Left hindlimb (tissue), 1 donor: ENCODE data around the gene VSIG1.

Experiments used
- DNase-seq: peaks from one replicate; pipeline ENCODE4 v3.0.0-alpha.2; 2018

VSIG1 gene

GRCh38 chrX:108068121-108068520 lies 23.3 kb downstream of the VSIG1 start:
- DNase-seq, result no peak

DNA sequence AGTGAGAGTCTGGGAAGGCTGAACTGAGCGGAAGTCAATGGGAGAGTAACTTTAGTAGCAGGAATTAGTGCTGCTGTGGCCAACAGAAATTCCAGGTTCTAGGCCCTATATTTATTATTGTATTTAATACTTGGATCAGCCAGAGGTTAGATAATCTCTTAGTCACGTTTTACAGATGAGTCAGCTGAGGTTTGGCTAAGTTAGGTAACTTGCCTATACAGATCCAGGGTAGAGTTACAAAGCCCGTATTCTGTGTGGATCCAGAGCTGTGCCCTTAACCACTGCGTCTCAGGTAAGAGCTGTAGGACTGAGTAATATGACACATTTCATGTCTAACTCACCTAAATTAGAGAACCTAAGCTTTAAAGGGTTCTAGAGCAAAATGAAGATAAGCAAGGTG lies 26.0 kb downstream of the VSIG1 start:
- DNase-seq, result no peak

DNA sequence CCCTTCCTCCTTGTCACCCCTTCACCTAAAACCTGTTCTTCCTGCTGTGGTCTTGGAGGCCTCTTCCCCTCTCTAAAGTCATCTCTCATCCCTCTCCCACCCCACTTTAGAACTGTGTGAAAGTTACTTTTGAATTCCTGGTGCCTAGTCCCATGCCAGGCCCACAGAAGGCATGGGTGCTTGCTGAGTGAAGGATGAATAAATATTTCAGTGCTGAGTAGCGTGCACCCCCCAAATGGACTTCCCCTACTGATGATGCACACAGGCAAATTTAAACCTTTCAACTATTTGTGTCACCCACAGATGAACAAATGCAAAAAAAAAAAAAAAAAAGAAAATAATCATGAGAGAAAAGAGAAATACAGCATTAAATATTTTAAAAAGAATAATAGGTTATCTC lies 26.7 kb downstream of the VSIG1 start:
- DNase-seq, result no peak

DNA sequence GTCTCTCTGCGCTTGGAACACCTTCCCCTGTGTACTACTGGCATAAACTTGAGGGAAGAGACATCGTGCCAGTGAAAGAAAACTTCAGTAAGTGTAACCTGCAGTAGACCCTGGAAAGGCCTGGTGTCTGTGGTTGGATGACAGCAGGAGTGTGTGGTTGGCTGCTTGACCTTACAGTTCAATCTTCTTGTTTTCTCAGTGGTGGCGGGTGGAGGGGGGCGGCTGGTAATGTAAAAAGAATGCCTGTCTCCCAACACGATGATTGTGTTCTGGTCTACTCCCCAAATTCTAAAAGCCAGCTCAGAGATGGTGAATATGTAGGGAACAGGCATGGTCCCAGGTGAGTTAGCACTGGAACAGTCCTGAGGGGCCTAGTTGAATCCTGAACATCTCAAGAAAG lies 27.9 kb downstream of the VSIG1 start:
- DNase-seq, result no peak

DNA sequence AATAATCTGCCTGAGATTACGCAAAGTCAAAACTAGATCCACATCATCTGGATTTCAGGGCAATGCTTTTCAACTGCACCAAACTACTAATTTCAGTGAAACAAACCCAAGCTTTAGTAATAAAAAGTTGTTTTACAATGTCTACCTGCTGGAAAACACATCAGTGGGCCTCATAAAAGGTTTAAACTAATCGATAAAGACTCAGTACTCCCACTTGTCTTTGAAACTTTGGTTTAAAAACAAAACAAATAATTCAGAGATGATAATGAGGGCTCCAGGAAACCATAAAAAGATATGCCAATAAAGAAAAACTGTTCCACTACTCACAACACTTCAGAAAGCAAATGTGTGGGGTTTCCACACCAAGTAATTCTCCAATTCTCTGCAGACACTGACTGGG lies 36.2 kb downstream of the VSIG1 start:
- DNase-seq, result no peak

DNA sequence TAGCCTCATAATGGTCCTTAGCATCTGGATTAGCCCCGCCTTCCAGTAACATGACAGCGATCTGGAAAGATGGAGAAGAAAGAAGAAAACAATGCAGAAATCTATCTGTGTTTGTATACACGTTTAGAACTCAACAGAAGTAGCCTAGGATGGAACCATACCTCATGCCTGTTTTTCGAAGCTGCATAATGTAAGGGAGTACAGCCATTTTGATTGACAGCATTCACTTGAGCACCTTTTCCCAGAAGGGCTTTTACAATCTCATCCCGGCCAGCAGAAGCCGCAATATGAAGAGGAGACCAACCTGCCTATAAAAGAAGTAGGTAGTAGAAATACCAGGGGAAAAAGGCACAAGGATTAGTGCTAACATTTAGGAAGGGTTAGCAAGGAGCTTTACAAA lies 42.9 kb downstream of the VSIG1 start:
- no peak for DNase-seq

- no peak for DNase-seq
Measured at GRCh38 chrX:108088511-108088910, 43.6 kb downstream of the VSIG1 start.

DNA sequence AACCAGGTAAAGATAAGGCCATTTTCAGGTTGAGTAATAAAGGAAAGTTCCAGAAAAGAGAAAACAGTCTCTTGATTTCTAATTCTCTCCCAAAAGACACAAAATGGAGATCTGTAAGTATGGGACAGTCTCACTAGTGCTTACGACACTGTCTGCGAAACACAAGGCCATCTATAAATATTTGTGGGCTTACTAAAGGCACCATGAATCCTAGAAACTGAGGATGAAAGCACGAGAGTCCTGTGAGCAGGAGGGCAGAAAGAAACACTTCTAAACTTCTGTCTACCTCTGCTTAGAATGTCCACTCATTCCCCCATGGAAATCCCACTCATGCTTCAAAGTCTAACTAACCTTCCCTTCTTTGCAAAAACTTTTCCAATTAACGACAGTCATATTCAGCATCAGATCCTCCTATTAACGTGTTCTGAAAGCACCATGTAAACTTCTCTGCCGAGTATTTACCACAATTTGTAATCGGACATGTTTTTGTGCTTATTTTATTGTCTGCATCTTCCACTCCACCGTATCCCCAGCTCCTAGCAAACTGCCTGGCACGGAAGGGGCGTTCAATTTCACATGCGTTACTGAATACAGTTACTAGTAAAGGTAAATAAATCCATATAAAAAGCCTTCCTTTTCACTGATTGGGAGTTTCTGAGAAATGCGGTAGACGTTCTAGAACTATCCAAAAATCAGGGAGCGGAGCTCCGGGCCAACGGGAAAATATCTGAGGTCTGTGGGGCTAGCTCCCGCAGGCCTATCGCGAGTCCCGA lies 45.8 kb downstream of the VSIG1 start:
- no peak for DNase-seq

GRCh38 chrX:108091264-108091877 lies 46.5 kb downstream of the VSIG1 start, which contains the start of the genes ATG4A and PSMD10:
Gene ATG4A (plus strand): TSS chrX:108091778. CDS start chrX:108091827, 49 bp downstream.
Gene PSMD10 (minus strand): TSS chrX:108091542. CDS start chrX:108091520, 22 bp downstream.
- peak; percentile 95 for DNase-seq

DNA sequence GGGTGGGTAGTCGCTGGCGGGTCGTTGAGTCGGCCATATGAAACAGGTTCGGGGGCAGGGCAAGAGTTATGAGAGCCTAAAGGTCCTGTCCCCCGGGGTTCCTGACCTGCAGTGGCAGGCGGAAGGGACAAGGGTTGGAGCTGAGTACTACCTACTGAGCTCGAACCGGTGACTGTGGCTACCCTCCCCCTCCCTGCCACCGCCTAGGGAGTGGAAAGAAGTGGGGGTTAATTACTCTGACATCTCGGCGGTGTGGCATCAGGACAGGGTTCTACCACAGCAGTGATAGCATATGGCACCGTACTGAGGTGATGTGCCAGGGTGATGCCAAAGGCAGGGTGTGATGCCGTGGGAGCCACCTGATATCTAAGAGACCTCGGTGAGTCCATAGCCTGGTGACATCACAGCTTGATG lies 47.0 kb downstream of the VSIG1 start:
- no peak for DNase-seq

GRCh38 chrX:108097380-108097779 lies 52.5 kb downstream of the VSIG1 start:
- DNase-seq, result no peak

- no peak for DNase-seq
Measured at GRCh38 chrX:108105473-108105872, 60.6 kb downstream of the VSIG1 start.

GRCh38 chrX:108114541-108114940 lies 69.7 kb downstream of the VSIG1 start:
- no peak for DNase-seq

GRCh38 chrX:108117988-108118387 lies 73.1 kb downstream of the VSIG1 start:
- DNase-seq, result no peak

GRCh38 chrX:108121291-108121690 lies 76.4 kb downstream of the VSIG1 start:
- no peak for DNase-seq

- DNase-seq, result no peak
Measured at GRCh38 chrX:108122748-108123147, 77.9 kb downstream of the VSIG1 start.

GRCh38 chrX:108123591-108124366 lies 78.9 kb downstream of the VSIG1 start:
- no peak for DNase-seq

GRCh38 chrX:108126661-108127060 lies 81.8 kb downstream of the VSIG1 start:
- no peak for DNase-seq

DNA sequence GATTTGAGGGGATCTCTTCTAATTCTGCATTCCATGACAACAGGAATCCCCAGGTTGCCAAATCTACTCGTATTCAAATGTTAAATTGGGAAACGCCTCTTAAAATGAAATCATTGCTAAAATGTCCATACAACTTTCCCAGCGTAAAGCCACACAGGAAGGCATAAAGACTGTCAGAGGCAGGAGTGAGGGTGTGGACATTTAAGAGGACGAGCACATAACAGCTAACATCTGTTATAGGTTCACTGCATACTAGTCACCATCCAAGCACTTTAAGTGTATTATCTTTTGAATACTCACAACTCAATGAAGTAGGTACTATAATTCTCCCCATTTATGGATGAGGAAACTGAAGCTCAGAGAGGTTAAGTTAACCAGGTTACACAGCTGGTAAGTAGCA lies 82.3 kb downstream of the VSIG1 start:
- DNase-seq, result no peak
